Dendritic cell treated with granulocyte-macrophage colony-stimulating factor and Interleukin-4, amounts not matched to agents 40 ng/mL and 50 ng/mL, for 4 days (primary cell): ENCODE results near the gene SYPL1.

Experiments
- H3K27ac Mint-ChIP-seq: one replicate; pipeline ENCODE4 v1.8.0; 2022; ENCODE audit warnings: mild to moderate bottlenecking, mixed read lengths
- H3K27me3 Mint-ChIP-seq: one replicate; pipeline ENCODE4 v1.8.0; 2022; ENCODE audit warnings: mild to moderate bottlenecking, mixed read lengths
- H3K36me3 Mint-ChIP-seq: one replicate; pipeline ENCODE4 v1.8.0; 2022; ENCODE audit warnings: low read depth, mixed read lengths
- H3K4me1 Mint-ChIP-seq: one replicate; pipeline ENCODE4 v1.8.0; 2022; ENCODE audit warnings: low read depth, mixed read lengths
- H3K4me3 Mint-ChIP-seq: one replicate; pipeline ENCODE4 v1.8.0; 2022; ENCODE audit warnings: mild to moderate bottlenecking, moderate library complexity, mixed read lengths
- H3K9me3 Mint-ChIP-seq: one replicate; pipeline ENCODE4 v1.8.0; 2022; ENCODE audit warnings: mixed read lengths
- intact Hi-C: fragments of 100-400 bp; cut with micrococcal nuclease; formaldehyde crosslinking; loops from one replicate; pipeline ENCODE4 v1.15.0; 2022

The SYPL1 gene

DNA sequence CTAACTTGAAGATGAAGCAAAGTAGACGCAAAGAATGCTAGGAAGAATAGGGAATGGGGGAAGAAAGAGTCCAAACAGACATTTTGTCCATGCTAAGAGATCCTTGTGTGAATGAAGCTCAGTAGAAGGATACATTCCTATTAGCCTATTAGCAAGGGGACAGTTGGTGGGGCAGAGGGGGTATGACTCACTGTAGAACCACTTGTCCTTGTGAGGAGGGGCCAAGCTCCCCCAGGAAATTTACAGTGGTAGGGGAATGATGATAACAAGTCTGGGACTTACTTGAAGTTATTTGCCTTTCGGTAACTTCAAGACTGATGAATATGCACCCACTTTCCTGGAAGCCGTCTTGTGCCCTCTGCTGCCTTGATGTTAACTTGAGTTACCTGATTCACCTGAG, 17.2 kb upstream of the SYPL1 start:
- Mint-ChIP-seq H3K36me3 (no peaks in the 10 kb centered on the region), H3K27ac (no peak overlapping the region), H3K27me3 (peaks cover 22% of the 10 kb centered on the region)

GRCh38 chr7:106128836-106129235, 16.7 kb upstream of the SYPL1 start:
- Mint-ChIP-seq H3K27ac (no peak overlapping the region), H3K27me3 (peaks cover 22% of the 10 kb centered on the region), H3K9me3 (no peaks in the 10 kb centered on the region), H3K36me3 (no peaks in the 10 kb centered on the region), H3K4me3 (no peak overlapping the region), H3K4me1 (peaks cover 5% of the 10 kb centered on the region)
- intact Hi-C loops: no loop called here

More for the DNA sequence above, 17.2 kb upstream of the SYPL1 start:
- no peak overlapping the region for H3K4me3 Mint-ChIP-seq
- no peaks in the 10 kb centered on the region for H3K9me3 Mint-ChIP-seq
- peaks cover 5% of the 10 kb centered on the region for H3K4me1 Mint-ChIP-seq
- intact Hi-C loops: no loop called here

DNA sequence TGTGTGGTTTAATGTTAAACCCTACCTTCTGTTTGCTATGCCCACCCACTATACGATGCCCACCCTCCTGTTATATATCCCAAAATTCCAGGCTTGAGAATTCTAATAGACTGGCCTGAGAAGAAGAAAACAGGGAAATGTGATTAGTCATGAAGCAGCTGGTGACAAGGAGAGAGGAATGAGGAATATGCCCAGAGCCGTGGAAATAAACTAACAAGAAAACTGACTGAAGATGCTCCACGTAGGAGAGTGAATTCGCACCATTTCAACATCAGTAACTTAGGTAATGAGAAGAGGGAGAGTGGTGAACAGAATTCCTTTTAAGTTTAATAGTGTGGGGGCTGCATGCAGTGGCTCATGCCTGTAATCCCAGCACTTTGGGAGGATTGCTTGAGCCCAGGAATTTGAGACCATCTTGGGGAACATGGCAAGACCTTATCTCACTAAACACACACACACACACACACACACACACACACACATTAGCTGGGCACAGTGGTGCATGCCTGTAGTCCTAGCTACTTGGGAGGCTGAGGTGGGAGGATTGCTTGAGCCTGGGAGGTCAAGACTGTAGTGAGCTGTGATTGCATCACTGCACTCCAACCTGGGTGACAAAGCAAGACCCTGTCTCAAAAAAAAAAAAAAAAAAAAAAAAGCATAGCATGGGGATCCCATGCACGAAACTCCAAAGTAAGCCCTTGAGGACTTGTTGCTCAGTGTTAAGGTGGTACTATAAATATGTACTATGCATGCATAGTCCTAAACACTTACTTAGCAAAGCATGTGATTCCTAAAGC, 16.1 kb upstream of the SYPL1 start:
- Mint-ChIP-seq H3K4me1 (peaks cover 5% of the 10 kb centered on the region), H3K4me3 (no peak overlapping the region), H3K36me3 (no peaks in the 10 kb centered on the region), H3K9me3 (no peaks in the 10 kb centered on the region), H3K27me3 (peaks cover 22% of the 10 kb centered on the region), H3K27ac (no peak overlapping the region)
- intact Hi-C loops: no loop called here

GRCh38 chr7:106126170-106126938, 14.2 kb upstream of the SYPL1 start:
- Mint-ChIP-seq H3K9me3 (no peaks in the 10 kb centered on the region), H3K36me3 (no peaks in the 10 kb centered on the region), H3K4me3 (no peak overlapping the region), H3K27ac (no peak overlapping the region), H3K4me1 (peaks cover 9% of the 10 kb centered on the region), H3K27me3 (peaks cover 22% of the 10 kb centered on the region)
- intact Hi-C loops: no loop called here

- no peaks in the 10 kb centered on the region for H3K36me3 Mint-ChIP-seq
- H3K4me1 Mint-ChIP-seq: peaks cover 11% of the 10 kb centered on the region
- H3K9me3 Mint-ChIP-seq: no peaks in the 10 kb centered on the region
- no peak overlapping the region for H3K4me3 Mint-ChIP-seq
- H3K27ac Mint-ChIP-seq: no peak overlapping the region
- intact Hi-C loops: no loop called here
- H3K27me3 Mint-ChIP-seq: peaks cover 15% of the 10 kb centered on the region
Observed at GRCh38 chr7:106125417-106125816, 13.3 kb upstream of the SYPL1 start.

- Mint-ChIP-seq H3K27me3 (peaks cover 8% of the 10 kb centered on the region), H3K4me1 (peaks cover 11% of the 10 kb centered on the region), H3K9me3 (no peaks in the 10 kb centered on the region), H3K36me3 (no peaks in the 10 kb centered on the region), H3K27ac (no peak overlapping the region), H3K4me3 (no peak overlapping the region)
- intact Hi-C loops: no loop called here
Observed at GRCh38 chr7:106124186-106124585, 12.1 kb upstream of the SYPL1 start.

GRCh38 chr7:106122713-106123112, 10.6 kb upstream of the SYPL1 start:
- Mint-ChIP-seq H3K27ac (no peak overlapping the region), H3K27me3 (peaks cover 5% of the 10 kb centered on the region), H3K4me1 (peaks cover 11% of the 10 kb centered on the region), H3K4me3 (no peak overlapping the region), H3K36me3 (no peaks in the 10 kb centered on the region), H3K9me3 (no peaks in the 10 kb centered on the region)
- intact Hi-C loops: no loop called here

- Mint-ChIP-seq H3K4me1 (peaks cover 6% of the 10 kb centered on the region), H3K36me3 (no peaks in the 10 kb centered on the region), H3K9me3 (no peaks in the 10 kb centered on the region), H3K4me3 (no peak overlapping the region), H3K27ac (no peak overlapping the region), H3K27me3 (peaks cover 5% of the 10 kb centered on the region)
- intact Hi-C loops: no loop called here
Observed at GRCh38 chr7:106121189-106121810, 9.2 kb upstream of the SYPL1 start.

DNA sequence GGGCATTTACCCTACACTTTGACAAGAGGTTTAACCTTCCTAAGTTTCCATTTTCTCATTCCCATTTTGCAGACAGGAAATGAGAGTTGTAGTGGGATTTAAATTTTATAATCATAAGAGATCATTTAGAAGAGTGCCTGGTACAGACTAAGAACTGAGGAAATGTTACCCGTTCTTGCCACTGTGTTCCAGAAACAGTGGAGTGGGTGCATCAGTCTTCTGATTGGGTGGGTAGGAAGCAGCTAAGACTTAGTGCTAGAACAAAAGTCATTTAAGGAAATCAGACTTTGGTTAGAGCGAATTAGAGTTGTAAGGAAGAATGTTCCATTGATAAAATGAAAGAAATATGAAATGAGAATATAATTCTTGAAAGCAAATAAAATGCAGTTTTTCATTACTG, 8.4 kb upstream of the SYPL1 start:
- no peaks in the 10 kb centered on the region for H3K36me3 Mint-ChIP-seq
- H3K4me3 Mint-ChIP-seq: no peak overlapping the region
- H3K27ac Mint-ChIP-seq: no peak overlapping the region
- H3K9me3 Mint-ChIP-seq: no peaks in the 10 kb centered on the region
- peaks cover 4% of the 10 kb centered on the region for H3K27me3 Mint-ChIP-seq
- intact Hi-C loops: no loop called here
- H3K4me1 Mint-ChIP-seq: peaks cover 6% of the 10 kb centered on the region

- peaks cover 2% of the 10 kb centered on the region for H3K27me3 Mint-ChIP-seq
- intact Hi-C loops: loop anchor here (10.0 kb wide), 1 partner anchor 55 kb away; no protein-coding TSS in a partner anchor
- H3K9me3 Mint-ChIP-seq: no peaks in the 10 kb centered on the region
- no peaks in the 10 kb centered on the region for H3K36me3 Mint-ChIP-seq
- H3K4me1 Mint-ChIP-seq: peaks cover 6% of the 10 kb centered on the region
- H3K27ac Mint-ChIP-seq: no peak overlapping the region
- H3K4me3 Mint-ChIP-seq: no peak overlapping the region
Observed at GRCh38 chr7:106119719-106120118, 7.6 kb upstream of the SYPL1 start.

GRCh38 chr7:106117786-106118544, 5.9 kb upstream of the SYPL1 start:
- H3K27ac Mint-ChIP-seq: no peak overlapping the region
- intact Hi-C loops: loop anchor here (10.0 kb wide), 1 partner anchor 53 kb away; no protein-coding TSS in a partner anchor
- H3K9me3 Mint-ChIP-seq: no peaks in the 10 kb centered on the region

GRCh38 chr7:106116161-106116704, 4.1 kb upstream of the SYPL1 start:
- peaks cover 8% of the 10 kb centered on the region for H3K36me3 Mint-ChIP-seq
- no peak overlapping the region for H3K4me3 Mint-ChIP-seq
- intact Hi-C loops: loop anchor here (10.0 kb wide), 1 partner anchor 51 kb away; no protein-coding TSS in a partner anchor
- peaks cover 6% of the 10 kb centered on the region for H3K4me1 Mint-ChIP-seq
- H3K9me3 Mint-ChIP-seq: no peaks in the 10 kb centered on the region
- H3K27ac Mint-ChIP-seq: no peak overlapping the region
- no peaks in the 10 kb centered on the region for H3K27me3 Mint-ChIP-seq

More at GRCh38 chr7:106117786-106118544, 5.9 kb upstream of the SYPL1 start:
- Mint-ChIP-seq H3K36me3 (no peaks in the 10 kb centered on the region), H3K4me1 (peaks cover 11% of the 10 kb centered on the region), H3K27me3 (peaks cover 2% of the 10 kb centered on the region), H3K4me3 (no peak overlapping the region)

DNA sequence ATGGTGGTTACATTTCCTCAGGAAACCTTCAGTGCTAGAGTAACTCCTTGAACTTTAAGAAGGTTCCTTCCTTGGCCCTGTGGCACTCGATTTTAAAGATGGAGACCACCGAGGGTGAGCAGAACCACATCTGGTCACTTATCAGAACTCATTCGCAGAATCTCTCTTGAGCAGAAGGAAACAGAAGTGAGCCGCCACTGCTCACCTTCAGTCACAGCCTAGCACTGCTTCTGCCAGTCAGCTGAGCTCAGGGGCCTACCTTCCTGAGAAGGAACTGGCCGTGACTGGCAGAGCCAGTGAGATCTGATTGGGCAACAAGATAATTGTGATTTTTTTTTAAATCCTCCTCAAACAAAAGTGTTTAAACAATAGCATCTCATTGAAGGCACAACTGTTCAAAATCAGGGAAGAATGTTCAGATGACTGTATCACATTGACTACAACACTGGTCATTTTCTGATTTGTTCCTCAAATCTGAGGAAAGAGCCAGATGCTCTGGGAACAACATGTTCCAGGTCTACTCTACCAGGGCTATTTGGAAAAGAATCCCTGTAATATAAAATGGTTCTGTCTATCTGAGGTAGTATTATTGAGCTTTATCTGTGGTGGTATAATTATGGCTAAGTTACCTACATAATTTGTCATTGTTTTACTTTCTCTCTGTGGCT, 2.7 kb upstream of the SYPL1 start:
- Mint-ChIP-seq H3K27ac (no peak overlapping the region), H3K27me3 (no peaks in the 10 kb centered on the region), H3K4me1 (peaks cover 12% of the 10 kb centered on the region), H3K36me3 (peaks cover 8% of the 10 kb centered on the region), H3K9me3 (no peaks in the 10 kb centered on the region), H3K4me3 (no peak overlapping the region)
- intact Hi-C loops: loop anchor here (10.0 kb wide), 1 partner anchor 50 kb away; no protein-coding TSS in a partner anchor
